Measurements from ENCODE around the gene OXER1. TPM values are rescaled to one million over a fixed set of nuclear protein-coding genes. Genes with fewer than 3 reads are reported as not detected.

Gene OXER1
- total and polyA plus RNA-seq, 2 of the 13 experiments (the other 11 are each of a cell fraction or from before 2014, with no cell fraction given) = 8.0 to 9.0 TPM

DNA sequence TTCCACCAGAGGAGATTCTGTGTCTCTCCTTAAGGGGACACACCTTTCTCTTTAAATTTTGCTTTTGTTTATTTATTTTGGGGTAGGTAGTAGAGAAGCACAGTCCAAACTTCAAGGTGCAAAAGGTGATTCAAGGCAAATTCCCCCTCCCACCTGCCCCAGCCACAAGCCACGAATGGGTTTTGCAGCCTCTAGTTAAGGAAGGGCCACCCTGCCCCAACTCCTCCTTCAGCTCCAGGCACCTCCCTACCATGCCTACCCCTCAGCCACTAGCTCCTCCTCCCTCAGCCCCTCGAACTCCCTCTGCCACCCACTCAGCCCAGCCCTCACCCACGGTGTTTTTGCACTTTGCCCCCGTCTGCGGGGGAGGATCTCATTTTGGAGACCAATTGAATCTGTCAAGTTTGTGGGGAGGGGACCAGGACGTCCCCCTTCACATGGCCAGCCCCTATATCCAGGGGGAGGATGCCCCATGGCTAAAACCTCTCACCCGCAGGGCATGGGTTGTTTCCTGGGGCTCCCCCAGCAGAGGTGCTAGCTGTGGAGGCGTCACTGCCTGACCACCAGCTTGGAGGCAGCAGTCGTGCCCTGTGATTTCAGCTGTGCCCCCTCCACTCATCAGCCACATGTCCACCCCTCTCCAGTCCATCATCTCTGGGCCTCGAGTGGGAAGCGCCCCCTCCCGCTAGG, 24.0 kb upstream of the OXER1 start (continued):
- TF ChIP-seq, protein P1, sequence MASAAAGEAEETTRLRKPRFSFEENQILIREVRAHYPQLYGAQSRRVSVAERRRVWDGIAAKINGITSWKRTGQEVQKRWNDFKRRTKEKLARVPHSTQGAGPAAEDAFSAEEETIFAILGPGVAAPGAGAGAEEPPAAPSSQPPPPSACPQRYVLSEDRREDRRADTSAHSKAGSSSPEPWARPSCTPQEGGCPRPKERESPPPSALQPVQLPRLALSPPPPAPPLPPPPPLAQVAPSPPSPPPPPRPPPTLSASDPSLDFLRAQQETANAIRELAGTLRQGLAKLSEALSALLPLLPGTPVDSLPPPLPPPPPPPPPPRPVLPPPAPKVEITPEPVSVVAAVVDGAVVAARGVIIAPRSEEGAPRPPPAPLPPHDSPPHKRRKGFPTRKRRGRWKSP (CRISPR knock-in tag; IDR thresholded peaks at IDR 0.05) = no peak
- TF ChIP-seq, protein P2, sequence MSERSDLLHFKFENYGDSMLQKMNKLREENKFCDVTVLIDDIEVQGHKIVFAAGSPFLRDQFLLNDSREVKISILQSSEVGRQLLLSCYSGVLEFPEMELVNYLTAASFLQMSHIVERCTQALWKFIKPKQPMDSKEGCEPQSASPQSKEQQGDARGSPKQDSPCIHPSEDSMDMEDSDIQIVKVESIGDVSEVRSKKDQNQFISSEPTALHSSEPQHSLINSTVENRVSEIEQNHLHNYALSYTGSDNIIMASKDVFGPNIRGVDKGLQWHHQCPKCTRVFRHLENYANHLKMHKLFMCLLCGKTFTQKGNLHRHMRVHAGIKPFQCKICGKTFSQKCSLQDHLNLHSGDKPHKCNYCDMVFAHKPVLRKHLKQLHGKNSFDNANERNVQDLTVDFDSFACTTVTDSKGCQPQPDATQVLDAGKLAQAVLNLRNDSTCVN (CRISPR knock-in tag; IDR thresholded peaks at IDR 0.05; ENCODE audit: borderline replicate concordance) = no peak
- no peak for TF ChIP-seq ZNF790 (CRISPR knock-in tag; IDR thresholded peaks at IDR 0.05; ENCODE audit: borderline replicate concordance)
- no peak for TF ChIP-seq RFX1 (IDR thresholded peaks at IDR 0.05)
- TF ChIP-seq ZFYVE20 (CRISPR knock-in tag; IDR thresholded peaks at IDR 0.05; ENCODE audit: borderline replicate concordance, low read depth) = no peak
- peak; percentile 54; the same call in 1 of the 2 replicates for TF ChIP-seq RXRA (CRISPR knock-in tag; IDR thresholded peaks at IDR 0.05)
- TF ChIP-seq, protein P3, sequence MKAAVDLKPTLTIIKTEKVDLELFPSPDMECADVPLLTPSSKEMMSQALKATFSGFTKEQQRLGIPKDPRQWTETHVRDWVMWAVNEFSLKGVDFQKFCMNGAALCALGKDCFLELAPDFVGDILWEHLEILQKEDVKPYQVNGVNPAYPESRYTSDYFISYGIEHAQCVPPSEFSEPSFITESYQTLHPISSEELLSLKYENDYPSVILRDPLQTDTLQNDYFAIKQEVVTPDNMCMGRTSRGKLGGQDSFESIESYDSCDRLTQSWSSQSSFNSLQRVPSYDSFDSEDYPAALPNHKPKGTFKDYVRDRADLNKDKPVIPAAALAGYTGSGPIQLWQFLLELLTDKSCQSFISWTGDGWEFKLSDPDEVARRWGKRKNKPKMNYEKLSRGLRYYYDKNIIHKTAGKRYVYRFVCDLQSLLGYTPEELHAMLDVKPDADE (CRISPR knock-in tag; IDR thresholded peaks at IDR 0.05) = no peak
- TF ChIP-seq ZNF703 (CRISPR knock-in tag; IDR thresholded peaks at IDR 0.05; ENCODE audit: borderline replicate concordance) = no peak
- no peak for TF ChIP-seq CCAR2 (optimal IDR thresholded peaks at IDR 0.05; ENCODE audit: low read depth, low read length)
- no peak for TF ChIP-seq ZFP90 (CRISPR knock-in tag; IDR thresholded peaks at IDR 0.05; ENCODE audit: borderline replicate concordance)
- no peak for TF ChIP-seq DNMT3B (CRISPR knock-in tag; conservative IDR thresholded peaks at IDR 0.05)
- TF ChIP-seq, protein P4, sequence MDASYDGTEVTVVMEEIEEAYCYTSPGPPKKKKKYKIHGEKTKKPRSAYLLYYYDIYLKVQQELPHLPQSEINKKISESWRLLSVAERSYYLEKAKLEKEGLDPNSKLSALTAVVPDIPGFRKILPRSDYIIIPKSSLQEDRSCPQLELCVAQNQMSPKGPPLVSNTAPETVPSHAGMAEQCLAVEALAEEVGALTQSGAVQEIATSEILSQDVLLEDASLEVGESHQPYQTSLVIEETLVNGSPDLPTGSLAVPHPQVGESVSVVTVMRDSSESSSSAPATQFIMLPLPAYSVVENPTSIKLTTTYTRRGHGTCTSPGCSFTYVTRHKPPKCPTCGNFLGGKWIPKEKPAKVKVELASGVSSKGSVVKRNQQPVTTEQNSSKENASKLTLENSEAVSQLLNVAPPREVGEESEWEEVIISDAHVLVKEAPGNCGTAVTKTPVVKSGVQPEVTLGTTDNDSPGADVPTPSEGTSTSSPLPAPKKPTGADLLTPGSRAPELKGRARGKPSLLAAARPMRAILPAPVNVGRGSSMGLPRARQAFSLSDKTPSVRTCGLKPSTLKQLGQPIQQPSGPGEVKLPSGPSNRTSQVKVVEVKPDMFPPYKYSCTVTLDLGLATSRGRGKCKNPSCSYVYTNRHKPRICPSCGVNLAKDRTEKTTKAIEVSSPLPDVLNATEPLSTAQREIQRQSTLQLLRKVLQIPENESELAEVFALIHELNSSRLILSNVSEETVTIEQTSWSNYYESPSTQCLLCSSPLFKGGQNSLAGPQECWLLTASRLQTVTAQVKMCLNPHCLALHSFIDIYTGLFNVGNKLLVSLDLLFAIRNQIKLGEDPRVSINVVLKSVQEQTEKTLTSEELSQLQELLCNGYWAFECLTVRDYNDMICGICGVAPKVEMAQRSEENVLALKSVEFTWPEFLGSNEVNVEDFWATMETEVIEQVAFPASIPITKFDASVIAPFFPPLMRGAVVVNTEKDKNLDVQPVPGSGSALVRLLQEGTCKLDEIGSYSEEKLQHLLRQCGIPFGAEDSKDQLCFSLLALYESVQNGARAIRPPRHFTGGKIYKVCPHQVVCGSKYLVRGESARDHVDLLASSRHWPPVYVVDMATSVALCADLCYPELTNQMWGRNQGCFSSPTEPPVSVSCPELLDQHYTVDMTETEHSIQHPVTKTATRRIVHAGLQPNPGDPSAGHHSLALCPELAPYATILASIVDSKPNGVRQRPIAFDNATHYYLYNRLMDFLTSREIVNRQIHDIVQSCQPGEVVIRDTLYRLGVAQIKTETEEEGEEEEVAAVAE (CRISPR knock-in tag; IDR thresholded peaks at IDR 0.05; ENCODE audit: borderline replicate concordance) = no peak
- TF ChIP-seq, protein P5, sequence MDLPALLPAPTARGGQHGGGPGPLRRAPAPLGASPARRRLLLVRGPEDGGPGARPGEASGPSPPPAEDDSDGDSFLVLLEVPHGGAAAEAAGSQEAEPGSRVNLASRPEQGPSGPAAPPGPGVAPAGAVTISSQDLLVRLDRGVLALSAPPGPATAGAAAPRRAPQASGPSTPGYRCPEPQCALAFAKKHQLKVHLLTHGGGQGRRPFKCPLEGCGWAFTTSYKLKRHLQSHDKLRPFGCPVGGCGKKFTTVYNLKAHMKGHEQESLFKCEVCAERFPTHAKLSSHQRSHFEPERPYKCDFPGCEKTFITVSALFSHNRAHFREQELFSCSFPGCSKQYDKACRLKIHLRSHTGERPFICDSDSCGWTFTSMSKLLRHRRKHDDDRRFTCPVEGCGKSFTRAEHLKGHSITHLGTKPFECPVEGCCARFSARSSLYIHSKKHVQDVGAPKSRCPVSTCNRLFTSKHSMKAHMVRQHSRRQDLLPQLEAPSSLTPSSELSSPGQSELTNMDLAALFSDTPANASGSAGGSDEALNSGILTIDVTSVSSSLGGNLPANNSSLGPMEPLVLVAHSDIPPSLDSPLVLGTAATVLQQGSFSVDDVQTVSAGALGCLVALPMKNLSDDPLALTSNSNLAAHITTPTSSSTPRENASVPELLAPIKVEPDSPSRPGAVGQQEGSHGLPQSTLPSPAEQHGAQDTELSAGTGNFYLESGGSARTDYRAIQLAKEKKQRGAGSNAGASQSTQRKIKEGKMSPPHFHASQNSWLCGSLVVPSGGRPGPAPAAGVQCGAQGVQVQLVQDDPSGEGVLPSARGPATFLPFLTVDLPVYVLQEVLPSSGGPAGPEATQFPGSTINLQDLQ (CRISPR knock-in tag; IDR thresholded peaks at IDR 0.05) = no peak
- peak; percentile 97 for TF ChIP-seq NCOR1 (IDR thresholded peaks at IDR 0.05; ENCODE audit: borderline replicate concordance, low read length)
- TF ChIP-seq ETV6 (CRISPR knock-in tag; conservative IDR thresholded peaks at IDR 0.05) = no peak
- TF ChIP-seq, protein P6, sequence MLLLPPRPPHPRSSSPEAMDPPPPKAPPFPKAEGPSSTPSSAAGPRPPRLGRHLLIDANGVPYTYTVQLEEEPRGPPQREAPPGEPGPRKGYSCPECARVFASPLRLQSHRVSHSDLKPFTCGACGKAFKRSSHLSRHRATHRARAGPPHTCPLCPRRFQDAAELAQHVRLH (CRISPR knock-in tag; IDR thresholded peaks at IDR 0.05; ENCODE audit: borderline replicate concordance, low read depth) = no peak
- TF ChIP-seq ZKSCAN5 (CRISPR knock-in tag; IDR thresholded peaks at IDR 0.05) = no peak
- no peak for TF ChIP-seq FIP1L1 (IDR thresholded peaks at IDR 0.05; ENCODE audit: borderline replicate concordance, insufficient read depth, low read depth, low read length)
